Progenitor cell of endocrine pancreas (in vitro differentiated cells): ENCODE data around the gene PKD2. TPM values are rescaled to one million over a fixed set of nuclear protein-coding genes. Genes with fewer than 3 reads are reported as not detected.

Experiments
- DNase-seq: peaks from one replicate; pipeline ENCODE4 v3.0.0; 2021; ENCODE audit warnings: low spot score; ENCODE audit not compliant: unreplicated experiment
- H3K27ac Mint-ChIP-seq: 2 replicates; pipeline ENCODE4 v1.8.0; 2021; ENCODE audit warnings: mild to moderate bottlenecking, moderate library complexity, mixed read lengths
- H3K27me3 Mint-ChIP-seq: 2 replicates; pipeline ENCODE4 v1.8.0; 2021; ENCODE audit warnings: mixed read lengths
- H3K36me3 Mint-ChIP-seq: 2 replicates; pipeline ENCODE4 v1.8.0; 2022; ENCODE audit warnings: mixed read lengths; ENCODE audit not compliant: insufficient read depth
- H3K4me1 Mint-ChIP-seq: 2 replicates; pipeline ENCODE4 v1.8.0; 2021; ENCODE audit warnings: low read depth, mixed read lengths
- H3K4me3 Mint-ChIP-seq: 2 replicates; pipeline ENCODE4 v1.8.0; 2021; ENCODE audit warnings: low read depth, mild to moderate bottlenecking, moderate library complexity, mixed read lengths
- H3K9me3 Mint-ChIP-seq: 2 replicates; pipeline ENCODE4 v1.8.0; 2021; ENCODE audit warnings: low read depth, mixed read lengths
- total RNA-seq: library from RNA; stranded (reverse); gene quantifications from 2 replicates; pipeline ENCODE4 v1.2.1, GENCODE V29; 2021
- TF ChIP-seq, protein P1 (sequence below): fragments of 200-600 bp; sonication (generic); IDR thresholded peaks from one replicate; pipeline ENCODE4 v1.5.0; 2021; ENCODE audit warnings: antibody characterized with exemption, mild to moderate bottlenecking; ENCODE audit not compliant: unreplicated experiment

Gene PKD2
- total RNA-seq, 1 donor from 2014 or later = 41.1 TPM

DNA sequence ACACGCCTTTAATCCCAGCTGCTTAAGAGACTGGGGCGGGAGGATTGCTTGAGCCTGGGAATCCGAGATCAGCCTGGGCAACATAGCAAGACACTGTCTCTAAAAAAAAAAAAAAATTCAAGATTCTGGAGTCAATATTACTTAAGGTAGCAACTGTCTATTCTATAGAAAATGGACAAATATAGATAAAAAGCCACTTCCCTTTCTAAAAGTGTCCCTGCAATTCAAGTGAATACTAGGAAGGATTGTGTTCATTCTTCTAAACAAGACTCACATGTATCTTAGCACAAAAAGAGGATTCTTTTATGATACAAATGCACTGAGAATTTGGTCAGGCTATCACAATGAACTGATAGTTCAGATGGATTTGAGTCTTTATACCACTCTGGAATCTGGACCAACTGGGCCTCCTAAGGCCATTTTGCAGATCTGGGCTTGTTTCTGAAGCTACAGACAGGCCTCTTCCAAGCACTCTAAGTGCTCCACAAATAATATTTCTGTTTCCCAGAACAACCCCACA lies 7.0 kb downstream of the PKD2 start:
- no peak overlapping the region for H3K27ac Mint-ChIP-seq
- peaks cover 4% of the 10 kb centered on the region for H3K36me3 Mint-ChIP-seq
- no peaks in the 10 kb centered on the region for H3K27me3 Mint-ChIP-seq
- DNase-seq = no peak
- no peak overlapping the region for H3K4me3 Mint-ChIP-seq
- H3K9me3 Mint-ChIP-seq = no peaks in the 10 kb centered on the region
- TF ChIP-seq, protein P1, sequence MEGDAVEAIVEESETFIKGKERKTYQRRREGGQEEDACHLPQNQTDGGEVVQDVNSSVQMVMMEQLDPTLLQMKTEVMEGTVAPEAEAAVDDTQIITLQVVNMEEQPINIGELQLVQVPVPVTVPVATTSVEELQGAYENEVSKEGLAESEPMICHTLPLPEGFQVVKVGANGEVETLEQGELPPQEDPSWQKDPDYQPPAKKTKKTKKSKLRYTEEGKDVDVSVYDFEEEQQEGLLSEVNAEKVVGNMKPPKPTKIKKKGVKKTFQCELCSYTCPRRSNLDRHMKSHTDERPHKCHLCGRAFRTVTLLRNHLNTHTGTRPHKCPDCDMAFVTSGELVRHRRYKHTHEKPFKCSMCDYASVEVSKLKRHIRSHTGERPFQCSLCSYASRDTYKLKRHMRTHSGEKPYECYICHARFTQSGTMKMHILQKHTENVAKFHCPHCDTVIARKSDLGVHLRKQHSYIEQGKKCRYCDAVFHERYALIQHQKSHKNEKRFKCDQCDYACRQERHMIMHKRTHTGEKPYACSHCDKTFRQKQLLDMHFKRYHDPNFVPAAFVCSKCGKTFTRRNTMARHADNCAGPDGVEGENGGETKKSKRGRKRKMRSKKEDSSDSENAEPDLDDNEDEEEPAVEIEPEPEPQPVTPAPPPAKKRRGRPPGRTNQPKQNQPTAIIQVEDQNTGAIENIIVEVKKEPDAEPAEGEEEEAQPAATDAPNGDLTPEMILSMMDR = no peak
- H3K4me1 Mint-ChIP-seq = peaks cover 22% of the 10 kb centered on the region

DNA sequence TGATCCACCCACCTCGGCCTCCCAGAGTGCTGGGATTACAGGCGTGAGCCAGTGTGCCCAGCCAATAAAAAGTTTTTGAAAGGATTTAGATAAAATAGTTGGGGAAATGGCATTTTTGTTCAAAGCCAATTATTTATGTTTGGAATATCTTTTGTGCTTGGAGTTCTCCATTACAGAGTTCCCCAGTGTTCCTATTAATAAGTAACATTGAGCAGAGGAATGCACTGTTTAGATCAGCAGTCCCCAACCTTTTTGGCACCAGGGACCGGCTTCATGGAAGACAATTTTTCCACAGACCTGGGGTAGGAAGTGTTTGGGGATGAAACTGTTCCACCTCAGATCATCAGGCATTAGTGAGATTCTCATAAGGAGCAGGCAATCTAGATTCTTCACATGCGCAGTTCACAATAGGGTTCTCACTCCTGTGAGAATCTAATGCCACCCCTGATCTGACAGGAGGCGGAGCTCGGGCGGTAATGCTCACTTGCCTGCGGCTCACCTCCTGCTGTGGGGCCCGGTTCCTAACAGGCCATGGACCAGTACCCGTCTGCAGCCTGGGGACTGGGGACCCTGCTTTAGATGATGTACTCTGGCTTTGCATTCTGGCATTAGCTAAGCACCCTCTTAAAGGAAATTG lies 8.3 kb downstream of the PKD2 start:
- Mint-ChIP-seq H3K9me3 (no peaks in the 10 kb centered on the region), H3K27ac (no peak overlapping the region), H3K4me3 (no peak overlapping the region), H3K4me1 (peaks cover 17% of the 10 kb centered on the region), H3K27me3 (no peaks in the 10 kb centered on the region), H3K36me3 (peaks cover 5% of the 10 kb centered on the region)
- TF ChIP-seq, protein P1 = no peak
- no peak for DNase-seq

DNA sequence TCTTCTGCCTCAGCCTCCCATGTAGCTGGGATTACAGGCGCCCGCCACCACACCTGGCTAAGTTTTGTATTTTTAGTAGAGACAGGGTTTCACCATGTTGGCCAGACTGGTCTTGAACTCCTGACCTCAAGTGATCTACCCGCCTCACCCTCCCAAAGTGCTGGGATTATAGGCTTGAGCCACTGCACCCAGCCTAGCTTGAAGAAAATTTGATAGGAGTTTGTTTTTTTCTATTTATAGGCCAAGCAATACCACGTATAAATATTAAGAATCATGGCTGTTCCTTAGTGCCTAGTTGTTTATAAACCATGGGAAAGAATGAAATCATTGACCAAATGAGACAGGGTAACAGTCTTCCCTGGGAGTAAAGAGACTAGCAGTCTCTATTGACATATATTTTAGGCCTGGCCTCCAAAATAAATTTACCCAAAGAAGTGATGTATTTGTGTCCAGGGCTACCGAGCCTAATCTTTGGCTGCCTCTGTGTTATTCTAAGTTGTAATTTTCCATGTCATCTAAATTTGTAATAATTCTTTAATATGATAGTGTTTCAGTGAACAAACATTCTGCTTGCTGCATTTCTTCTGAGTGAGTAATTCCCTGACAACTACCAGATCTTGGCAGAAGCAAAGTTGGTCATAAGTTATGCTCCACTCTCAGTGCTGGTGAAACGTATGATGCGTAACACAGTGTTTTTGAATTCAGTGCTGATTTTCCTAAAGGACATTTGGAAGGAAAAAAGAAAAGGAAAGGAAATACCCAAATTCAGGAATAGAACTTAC lies 10.3 kb downstream of the PKD2 start:
- Mint-ChIP-seq H3K9me3 (no peaks in the 10 kb centered on the region), H3K27ac (peak overlapping the region; percentile 79), H3K27me3 (no peaks in the 10 kb centered on the region), H3K4me3 (no peak overlapping the region), H3K36me3 (peaks cover 9% of the 10 kb centered on the region), H3K4me1 (peaks cover 16% of the 10 kb centered on the region)
- TF ChIP-seq, protein P1 = no peak
- no peak for DNase-seq

DNA sequence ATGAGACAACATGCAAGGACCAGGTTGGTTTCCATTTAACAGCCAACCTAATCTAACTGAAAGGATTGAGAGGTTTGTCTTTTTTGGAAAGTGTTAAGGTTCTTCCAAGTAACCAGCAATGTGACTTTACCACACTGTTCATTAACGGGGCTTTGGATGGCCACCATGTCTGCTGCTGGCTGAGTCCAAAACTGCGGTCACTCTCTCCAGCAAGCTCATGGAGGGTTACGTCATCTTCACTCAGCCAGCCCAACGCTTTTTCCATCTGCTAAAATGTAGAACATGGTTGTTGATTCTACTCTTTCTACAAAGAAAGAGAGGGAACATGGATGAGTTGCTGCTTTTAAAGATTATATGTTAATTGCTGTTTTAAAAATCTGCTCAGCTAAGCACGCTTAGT lies 11.0 kb downstream of the PKD2 start:
- DNase-seq = no peak
- Mint-ChIP-seq H3K27ac (peak overlapping the region; percentile 29), H3K27me3 (no peaks in the 10 kb centered on the region), H3K4me3 (no peak overlapping the region), H3K9me3 (no peaks in the 10 kb centered on the region), H3K36me3 (peaks cover 10% of the 10 kb centered on the region), H3K4me1 (peaks cover 13% of the 10 kb centered on the region)
- TF ChIP-seq, protein P1 = no peak

DNA sequence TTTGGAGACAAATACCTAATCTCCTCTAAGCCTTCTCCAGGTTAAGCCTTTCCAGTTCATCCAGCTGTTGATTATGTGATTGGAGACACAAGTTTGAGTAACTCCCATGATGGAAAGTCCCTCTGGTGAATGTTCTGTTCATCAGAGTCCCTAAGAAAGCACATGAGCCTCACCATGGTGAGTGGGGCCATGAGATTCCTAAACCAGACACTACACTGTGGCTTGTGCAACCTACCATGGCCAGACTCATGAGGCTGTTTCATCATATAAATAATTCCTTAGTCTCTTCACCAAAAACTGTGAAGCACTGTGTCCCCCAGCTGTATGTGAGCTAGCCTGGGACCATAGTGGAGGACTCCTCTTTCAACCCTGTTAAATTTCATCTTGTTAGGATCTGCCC lies 14.4 kb downstream of the PKD2 start:
- no peak for DNase-seq
- Mint-ChIP-seq H3K27me3 (no peaks in the 10 kb centered on the region), H3K4me3 (no peak overlapping the region), H3K36me3 (peaks cover 28% of the 10 kb centered on the region), H3K4me1 (peaks cover 4% of the 10 kb centered on the region), H3K27ac (no peak overlapping the region), H3K9me3 (peaks cover 8% of the 10 kb centered on the region)
- TF ChIP-seq, protein P1 = no peak
